Progenitor cell of endocrine pancreas (in vitro differentiated cells): ENCODE measurements around the gene ABCC3. TPM values are rescaled to one million over a fixed set of nuclear protein-coding genes. Genes with fewer than 3 reads are reported as not detected.
"Not testable (repeated sequence)": the region's sequence is repeated elsewhere in the genome, so short reads cannot be mapped to it uniquely, and the experiment has no call there.

Source experiments
- DNase-seq: peaks from one replicate; pipeline ENCODE4 v3.0.0; 2021; ENCODE audit warnings: low spot score; ENCODE audit not compliant: unreplicated experiment
- H3K27ac Mint-ChIP-seq: 2 replicates; pipeline ENCODE4 v1.8.0; 2021; ENCODE audit warnings: mild to moderate bottlenecking, moderate library complexity, mixed read lengths
- H3K27me3 Mint-ChIP-seq: 2 replicates; pipeline ENCODE4 v1.8.0; 2021; ENCODE audit warnings: mixed read lengths
- H3K36me3 Mint-ChIP-seq: 2 replicates; pipeline ENCODE4 v1.8.0; 2022; ENCODE audit warnings: mixed read lengths; ENCODE audit not compliant: insufficient read depth
- H3K4me1 Mint-ChIP-seq: 2 replicates; pipeline ENCODE4 v1.8.0; 2021; ENCODE audit warnings: low read depth, mixed read lengths
- H3K4me3 Mint-ChIP-seq: 2 replicates; pipeline ENCODE4 v1.8.0; 2021; ENCODE audit warnings: low read depth, mild to moderate bottlenecking, moderate library complexity, mixed read lengths
- H3K9me3 Mint-ChIP-seq: 2 replicates; pipeline ENCODE4 v1.8.0; 2021; ENCODE audit warnings: low read depth, mixed read lengths
- CTCF ChIP-seq: fragments of 200-600 bp; sonication (generic); IDR thresholded peaks from one replicate; pipeline ENCODE4 v1.5.0; 2021; ENCODE audit warnings: antibody characterized with exemption, mild to moderate bottlenecking; ENCODE audit not compliant: unreplicated experiment
- total RNA-seq: library from RNA; stranded (reverse); gene quantifications from 2 replicates; pipeline ENCODE4 v1.2.1, GENCODE V29; 2021

ABCC3 gene
- total RNA-seq, 1 donor from 2014 or later: 1.6 TPM

GRCh38 chr17:50722746-50723145 lies 88.1 kb downstream of the ABCC3 start:
- Mint-ChIP-seq H3K27me3 (no peaks in the 10 kb centered on the region), H3K4me3 (peak overlapping the region; percentile 53), H3K27ac (peak overlapping the region; percentile 45), H3K9me3 (no peaks in the 10 kb centered on the region), H3K36me3 (no peaks in the 10 kb centered on the region), H3K4me1 (peaks cover 34% of the 10 kb centered on the region)
- no peak for TF ChIP-seq CTCF
- DNase-seq: no peak

- not testable (repeated sequence) for H3K36me3 Mint-ChIP-seq, H3K27ac Mint-ChIP-seq, DNase-seq, H3K4me3 Mint-ChIP-seq, H3K9me3 Mint-ChIP-seq, H3K27me3 Mint-ChIP-seq
- H3K4me1 Mint-ChIP-seq: peaks cover 34% of the 10 kb centered on the region
These were observed 89.9 kb downstream of the ABCC3 start for GRCh38 chr17:50724622-50725021.

- Mint-ChIP-seq H3K27me3 (no peaks in the 10 kb centered on the region), H3K27ac (no peak overlapping the region), H3K4me1 (peaks cover 28% of the 10 kb centered on the region), H3K36me3 (no peaks in the 10 kb centered on the region), H3K9me3 (no peaks in the 10 kb centered on the region), H3K4me3 (no peak overlapping the region)
- no peak for TF ChIP-seq CTCF
- no peak for DNase-seq
These were observed 91.3 kb downstream of the ABCC3 start for GRCh38 chr17:50725769-50726655.

GRCh38 chr17:50728112-50728429 lies 93.4 kb downstream of the ABCC3 start:
- Mint-ChIP-seq H3K27me3 (no peaks in the 10 kb centered on the region), H3K9me3 (no peaks in the 10 kb centered on the region), H3K27ac (no peak overlapping the region), H3K36me3 (no peaks in the 10 kb centered on the region), H3K4me1 (peaks cover 12% of the 10 kb centered on the region), H3K4me3 (no peak overlapping the region)
- DNase-seq: no peak
- no peak for TF ChIP-seq CTCF

GRCh38 chr17:50728881-50729765 lies 94.4 kb downstream of the ABCC3 start:
- no peaks in the 10 kb centered on the region for H3K9me3 Mint-ChIP-seq
- no peaks in the 10 kb centered on the region for H3K36me3 Mint-ChIP-seq
- peak overlapping the region; percentile 24 for H3K27ac Mint-ChIP-seq
- H3K4me1 Mint-ChIP-seq: peaks cover 10% of the 10 kb centered on the region
- no peaks in the 10 kb centered on the region for H3K27me3 Mint-ChIP-seq
- no peak for DNase-seq
- no peak for TF ChIP-seq CTCF
- H3K4me3 Mint-ChIP-seq: no peak overlapping the region
